Transverse colon (tissue), 4 donors: ENCODE measurements around the gene MUC20. TPM values are rescaled to one million over a fixed set of nuclear protein-coding genes. Genes with fewer than 3 reads are reported as not detected.

ENCODE experiments used
- DNase-seq: peaks from one replicate; pipeline ENCODE4 v3.0.0-alpha.2; 2019
- H3K27ac ChIP-seq, 4 donors: fragments of 200-600 bp; sonication (generic); 2 replicates each; pipeline ENCODE4 v1.5.1; 2016 to 2018; ENCODE audit warnings: inconsistent platforms in 4 of 4
- H3K27me3 ChIP-seq: fragments of 200-600 bp; sonication (generic); 2 replicates; pipeline ENCODE4 v1.5.1; 2017; ENCODE audit warnings: inconsistent platforms
- H3K36me3 ChIP-seq, 4 donors: fragments of 200-600 bp; sonication (generic); 2 replicates each; pipeline ENCODE4 v1.5.1; 2017 to 2019; ENCODE audit warnings: inconsistent platforms in 4 of 4
- H3K4me1 ChIP-seq, 4 donors: fragments of 200-600 bp; sonication (generic); 2 replicates each; pipeline ENCODE4 v1.5.1; 2017 to 2020; ENCODE audit warnings: inconsistent platforms in 4 of 4
- H3K4me3 ChIP-seq, 4 donors: fragments of 200-600 bp; sonication (generic); 1 replicate in 1 of 4; 2 replicates in 3 of 4; pipeline versions ENCODE4 v1.5.1 to v1.6.1; 2017 to 2019; ENCODE audit warnings: inconsistent platforms in 4 of 4
- H3K9me3 ChIP-seq, 2 donors: fragments of 200-600 bp; sonication (generic); 2 replicates each; pipeline ENCODE4 v1.5.1; 2017 to 2019; ENCODE audit warnings: inconsistent platforms in 2 of 2
- EP300 ChIP-seq: sonication (generic); formaldehyde crosslinking; IDR thresholded peaks from one replicate; pipeline ENCODE4 v1.6.1; 2017; ENCODE audit warnings: antibody characterized with exemption, low read depth
- POLR2A ChIP-seq: fragments of 450-650 bp; IDR thresholded peaks from one replicate; pipeline ENCODE4 v1.6.1; 2016; ENCODE audit warnings: antibody characterized with exemption, mild to moderate bottlenecking, moderate library complexity
- POLR2AphosphoS5 ChIP-seq, 3 donors: sonication (generic); formaldehyde crosslinking; IDR thresholded peaks; one replicate each; pipeline ENCODE4 v1.6.1; 2016; ENCODE audit warnings: antibody characterized with exemption in 3 of 3
- WGBS, 2 donors: methylation state at CpG; one replicate each; pipeline ENCODE4 v1.1.5; 2018; ENCODE audit warnings: low coverage in 1 of 2; 5-methylcytosine and 5-hydroxymethylcytosine counted together
- in situ Hi-C, 4 donors: fragments of 200-750 bp; cut with MboI; loops; one replicate each; pipeline versions ENCODE4 v1.15.0 to v1.15.1; 2017; ENCODE audit warnings: low sequenced_read_pairs in 3 of 4, low pct_ligation_motif_present in 1 of 4, low pct_unique_long_range_greater_than_20kb in 1 of 4
- intact Hi-C: fragments of 100-400 bp; cut with DNase I; formaldehyde crosslinking; loops from one replicate; pipeline ENCODE4 v1.15.1; 2023; ENCODE audit warnings: low total_unique reads
- total RNA-seq, 4 donors: library from RNA; depleted of rRNA; stranded (reverse); fragments of >200 nt; gene quantifications; one replicate each; pipeline ENCODE4 v1.1.0, GENCODE V29; 2016
- TF ChIP-seq, protein P1 (sequence below), 5 experiments: fragments of 200-600 bp in 3 of 5; fragments of 450-650 bp in 2 of 5; sonication (generic) in 3 of 5; IDR thresholded peaks; 1 replicate in 2 of 5; 2 replicates in 3 of 5; pipeline ENCODE4 v1.5.1; 2016 to 2017; ENCODE audit warnings: antibody characterized with exemption in 5 of 5, inconsistent platforms in 3 of 5, mild to moderate bottlenecking in 2 of 5, moderate library complexity in 1 of 5

MUC20 gene
- total RNA-seq, 4 donors from 2014 or later = 65.9 to 321 (median 131) TPM

DNA sequence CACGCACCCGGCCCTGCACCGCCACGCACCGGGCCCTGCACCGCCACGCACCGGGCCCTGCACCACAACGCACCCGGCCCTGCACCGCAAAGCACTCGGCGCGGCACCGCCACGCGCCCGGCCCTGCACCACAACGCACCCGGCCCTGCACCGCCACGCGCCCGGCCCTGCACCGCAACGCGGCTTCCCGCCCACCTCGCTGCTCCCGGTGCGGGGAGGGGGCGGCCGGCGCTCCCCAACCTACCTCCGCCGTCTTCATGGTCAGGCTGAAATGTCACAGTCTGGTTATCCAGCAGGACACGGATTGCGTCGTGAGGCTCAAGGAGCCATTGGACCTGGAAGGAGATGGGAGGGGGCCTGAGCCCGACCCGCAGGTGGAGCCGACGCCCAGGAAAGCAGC is 41.8 kb downstream of the MUC20 start:
- H3K27ac ChIP-seq = no peak overlapping the region
- WGBS, 2 donors = 88% methylated on average over 19 of the region's 43 CpGs; no CpG with 5 or more reads in 1 of the 2 donors
- H3K36me3 ChIP-seq = peaks cover 0 to 4% (median 0%) of the 10 kb centered on the region in 4 donors
- in situ Hi-C loops = no loop called here
- no peak for TF ChIP-seq POLR2AphosphoS5 (IDR thresholded peaks at IDR 0.05)
- no peak for TF ChIP-seq EP300
- TF ChIP-seq POLR2A = no peak
- TF ChIP-seq, protein P1, sequence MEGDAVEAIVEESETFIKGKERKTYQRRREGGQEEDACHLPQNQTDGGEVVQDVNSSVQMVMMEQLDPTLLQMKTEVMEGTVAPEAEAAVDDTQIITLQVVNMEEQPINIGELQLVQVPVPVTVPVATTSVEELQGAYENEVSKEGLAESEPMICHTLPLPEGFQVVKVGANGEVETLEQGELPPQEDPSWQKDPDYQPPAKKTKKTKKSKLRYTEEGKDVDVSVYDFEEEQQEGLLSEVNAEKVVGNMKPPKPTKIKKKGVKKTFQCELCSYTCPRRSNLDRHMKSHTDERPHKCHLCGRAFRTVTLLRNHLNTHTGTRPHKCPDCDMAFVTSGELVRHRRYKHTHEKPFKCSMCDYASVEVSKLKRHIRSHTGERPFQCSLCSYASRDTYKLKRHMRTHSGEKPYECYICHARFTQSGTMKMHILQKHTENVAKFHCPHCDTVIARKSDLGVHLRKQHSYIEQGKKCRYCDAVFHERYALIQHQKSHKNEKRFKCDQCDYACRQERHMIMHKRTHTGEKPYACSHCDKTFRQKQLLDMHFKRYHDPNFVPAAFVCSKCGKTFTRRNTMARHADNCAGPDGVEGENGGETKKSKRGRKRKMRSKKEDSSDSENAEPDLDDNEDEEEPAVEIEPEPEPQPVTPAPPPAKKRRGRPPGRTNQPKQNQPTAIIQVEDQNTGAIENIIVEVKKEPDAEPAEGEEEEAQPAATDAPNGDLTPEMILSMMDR (IDR thresholded peaks at IDR 0.05) = no peak
- no peak overlapping the region for H3K4me3 ChIP-seq
- intact Hi-C loops = no loop called here
- H3K9me3 ChIP-seq = no peaks in the 10 kb centered on the region
- H3K4me1 ChIP-seq = peaks cover 0 to 3% (median 0%) of the 10 kb centered on the region in 4 donors
- peaks cover 13% of the 10 kb centered on the region for H3K27me3 ChIP-seq
- no peak for DNase-seq

DNA sequence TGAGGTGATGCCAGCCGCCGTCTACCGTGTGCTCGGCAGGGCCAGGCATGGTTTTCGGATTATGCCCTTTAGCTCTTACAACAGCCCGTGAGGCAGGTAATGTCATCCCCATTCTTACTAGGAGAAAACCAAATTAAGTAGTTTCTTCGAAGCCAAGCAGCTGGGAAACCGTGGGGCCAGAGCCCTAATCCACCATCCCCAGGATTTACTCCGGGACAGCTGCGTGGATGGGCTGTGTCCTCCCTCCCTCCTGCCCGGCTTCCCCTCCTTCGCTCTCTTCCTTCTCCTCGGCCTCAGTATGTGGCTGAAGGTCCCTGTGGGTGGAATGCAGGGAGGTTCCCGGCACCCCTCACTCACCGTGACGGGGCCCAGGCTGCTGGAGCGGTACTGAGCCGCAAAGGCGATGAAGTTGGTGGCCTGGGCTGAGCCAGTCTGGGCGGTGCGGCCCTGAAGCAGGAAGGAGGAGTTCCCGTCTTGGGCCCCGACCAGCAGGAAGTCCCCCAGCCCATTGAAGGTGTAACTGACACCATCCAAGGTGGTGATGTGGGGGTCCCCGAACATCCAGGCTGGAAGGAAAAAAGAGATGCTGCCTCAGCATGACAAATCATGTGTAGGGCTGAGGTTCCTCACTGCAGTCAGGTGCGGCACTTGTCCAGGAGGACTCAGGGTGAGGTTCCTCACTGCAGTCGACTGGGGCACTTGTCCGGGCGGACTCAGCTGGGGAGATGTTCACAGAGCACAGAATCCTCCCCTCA is 42.5 kb downstream of the MUC20 start:
- in situ Hi-C loops (no loop called here), intact Hi-C loops (no loop called here)
- no peak overlapping the region for H3K4me3 ChIP-seq
- H3K36me3 ChIP-seq = no peaks in the 10 kb centered on the region
- no peaks in the 10 kb centered on the region for H3K9me3 ChIP-seq
- peaks cover 0 to 3% (median 0%) of the 10 kb centered on the region in 4 donors for H3K4me1 ChIP-seq
- no peak overlapping the region for H3K27ac ChIP-seq
- peaks cover 9% of the 10 kb centered on the region for H3K27me3 ChIP-seq
- DNase-seq = no peak
- TF ChIP-seq EP300 (no peak), POLR2AphosphoS5 (IDR thresholded peaks at IDR 0.05) (no peak), POLR2A (no peak)
- TF ChIP-seq, protein P1 (IDR thresholded peaks at IDR 0.05) = no peak
- 81% methylated on average over 27 of the region's 28 CpGs; no CpG with 5 or more reads in 1 of the 2 donors for WGBS, 2 donors

DNA sequence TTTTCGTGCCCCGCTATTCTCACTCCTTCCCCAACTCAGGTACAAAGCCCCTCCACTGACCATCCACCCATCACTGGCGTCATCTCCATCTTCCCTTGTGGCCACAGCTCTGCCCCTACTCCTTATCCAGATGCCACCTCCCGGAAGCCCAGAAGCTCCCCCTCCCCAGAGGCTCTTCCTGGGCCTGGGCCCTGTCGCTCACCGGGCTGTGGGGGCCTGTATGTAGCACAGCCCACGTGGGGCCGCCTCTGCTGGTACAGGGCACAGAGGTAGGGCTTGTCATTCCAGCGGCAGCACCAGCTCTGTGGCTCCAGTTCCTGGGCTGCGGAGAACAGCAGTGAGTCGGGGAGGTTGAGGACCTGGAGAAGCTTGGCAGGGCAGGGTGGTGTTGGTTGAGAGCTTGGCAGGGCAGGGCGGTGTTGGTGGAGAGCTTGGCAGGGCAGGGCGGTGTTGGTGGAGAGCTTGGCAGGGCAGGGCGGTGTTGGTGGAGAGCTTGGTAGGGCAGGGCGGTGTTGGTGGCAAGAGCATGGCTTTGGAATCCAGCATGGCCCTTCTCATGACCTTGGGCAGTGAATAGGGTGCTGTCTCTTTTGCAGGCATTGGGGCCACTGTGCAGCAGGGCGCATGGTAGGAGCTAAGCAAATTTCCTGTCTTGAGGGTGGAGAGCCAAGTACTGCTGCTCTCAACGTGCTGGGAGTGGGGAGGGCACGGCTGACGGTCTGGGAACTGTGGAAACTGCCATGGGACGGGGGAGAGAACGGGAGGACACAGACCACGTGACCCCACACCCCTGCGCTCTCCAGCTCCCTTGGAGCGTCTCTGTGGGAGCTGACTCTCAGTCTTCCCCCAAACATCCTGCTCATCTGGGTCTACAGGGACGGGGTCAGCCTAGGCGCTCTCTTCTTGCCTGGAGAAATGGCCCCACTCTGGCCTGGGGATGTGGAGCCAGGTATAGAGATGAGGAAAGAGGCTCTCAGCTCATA is 43.4 kb downstream of the MUC20 start:
- WGBS, 2 donors = 60 to 86% methylated on average over 1 to 25 of the region's 26 CpGs
- Histone ChIP-seq H3K27me3 (peaks cover 8% of the 10 kb centered on the region), H3K36me3 (no peaks in the 10 kb centered on the region), H3K27ac (no peak overlapping the region), H3K4me1 (peaks cover 0 to 3% (median 0%) of the 10 kb centered on the region in 4 donors), H3K4me3 (no peak overlapping the region), H3K9me3 (no peaks in the 10 kb centered on the region)
- no peak for TF ChIP-seq POLR2AphosphoS5 (IDR thresholded peaks at IDR 0.05)
- TF ChIP-seq, protein P1 (IDR thresholded peaks at IDR 0.05) = no peak
- DNase-seq = no peak
- in situ Hi-C loops = no loop called here
- intact Hi-C loops = no loop called here
